HK-2 (cell line): ENCODE measurements around the gene TPK1.
"Not testable (repeated sequence)": the region's sequence is repeated elsewhere in the genome, so short reads cannot be mapped to it uniquely, and the experiment has no call there.

Experiments used
- DNase-seq: peaks from one replicate; pipeline ENCODE4 v3.0.0-alpha.2; 2018; ENCODE audit not compliant: unreplicated experiment

TPK1 gene

DNA sequence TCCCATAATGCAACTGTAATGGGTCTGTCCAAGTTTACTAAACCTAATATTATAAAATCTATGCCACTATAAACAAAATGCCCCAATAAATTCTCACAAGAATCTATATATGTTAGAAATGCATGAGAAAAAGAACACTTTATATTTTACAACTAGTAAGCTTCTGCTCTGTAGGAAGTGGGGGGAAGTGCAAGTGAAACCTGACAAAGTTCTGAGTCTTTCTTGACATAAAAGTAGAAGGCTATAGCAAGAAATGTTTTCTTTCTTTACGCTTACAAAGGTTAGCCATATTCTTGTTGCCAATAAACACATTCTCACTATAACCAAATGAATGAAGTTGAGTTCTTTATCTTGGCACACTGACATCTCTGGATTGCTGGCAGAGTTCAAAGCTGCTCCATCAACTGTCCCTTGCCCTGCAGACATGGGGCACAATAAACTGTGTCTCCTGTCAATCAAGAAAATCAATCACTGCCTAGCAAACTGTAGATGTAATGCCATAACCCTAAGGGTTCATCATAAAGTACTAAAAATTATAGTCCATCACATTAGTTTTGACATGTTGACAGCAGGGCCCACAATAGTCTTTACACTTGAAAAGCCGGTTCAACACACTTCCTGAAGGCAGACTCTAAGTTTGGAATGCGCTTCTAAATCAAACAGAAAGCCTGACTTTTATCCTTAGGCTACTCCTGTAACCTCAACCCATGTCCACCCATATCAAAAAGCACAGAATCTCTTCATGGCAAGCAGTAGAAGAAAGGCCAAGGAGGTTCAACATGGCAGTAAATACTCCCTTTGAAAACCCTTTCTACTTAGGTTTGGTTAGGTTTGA lies 58.6 kb downstream of the TPK1 start:
- DNase-seq, result no peak

DNA sequence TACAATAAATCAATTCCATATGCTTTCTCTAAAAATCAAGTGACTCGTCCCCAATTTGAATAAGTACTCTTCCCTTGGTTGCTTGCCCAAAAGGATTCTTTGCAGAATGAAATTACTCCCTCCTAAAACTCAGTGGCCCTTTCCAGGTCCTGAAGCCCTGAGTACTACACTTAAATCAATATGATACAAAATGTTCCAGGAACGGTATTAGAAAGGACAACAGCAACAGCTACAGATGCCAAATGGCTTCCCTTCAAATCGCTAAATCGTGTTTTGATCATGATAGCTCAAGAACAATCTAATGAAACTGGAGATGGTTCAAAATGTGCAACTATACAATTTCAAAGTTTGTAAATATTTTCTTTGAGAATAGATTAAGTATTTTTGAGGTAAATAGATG lies 59.4 kb downstream of the TPK1 start:
- DNase-seq, result no peak

- no peak for DNase-seq
Observed at GRCh38 chr7:144775749-144776148, 60.1 kb downstream of the TPK1 start.

GRCh38 chr7:144771927-144772326 lies 63.9 kb downstream of the TPK1 start:
- no peak for DNase-seq

DNA sequence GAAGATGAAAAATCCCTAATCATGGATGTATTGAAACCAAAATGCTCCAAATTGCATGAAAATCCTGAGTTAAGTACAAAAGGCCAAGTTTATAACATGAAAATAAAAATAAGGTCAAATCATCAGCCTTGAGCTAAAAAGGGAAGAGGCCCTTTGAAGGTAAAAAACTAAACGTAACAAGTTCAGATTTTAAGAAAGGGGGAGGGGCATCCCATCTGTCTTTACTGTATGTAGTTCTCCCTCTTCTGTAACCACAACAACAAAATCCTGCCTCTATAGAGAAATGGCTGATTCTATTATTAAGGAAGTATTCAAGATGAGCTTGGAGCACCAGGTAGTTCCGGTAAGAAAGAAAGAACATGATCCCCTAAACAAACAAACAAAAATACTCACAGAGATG lies 64.7 kb downstream of the TPK1 start:
- no peak for DNase-seq

- no peak for DNase-seq
Observed at GRCh38 chr7:144769352-144769751, 66.5 kb downstream of the TPK1 start.

GRCh38 chr7:144768633-144769032 lies 67.2 kb downstream of the TPK1 start:
- no peak for DNase-seq

DNA sequence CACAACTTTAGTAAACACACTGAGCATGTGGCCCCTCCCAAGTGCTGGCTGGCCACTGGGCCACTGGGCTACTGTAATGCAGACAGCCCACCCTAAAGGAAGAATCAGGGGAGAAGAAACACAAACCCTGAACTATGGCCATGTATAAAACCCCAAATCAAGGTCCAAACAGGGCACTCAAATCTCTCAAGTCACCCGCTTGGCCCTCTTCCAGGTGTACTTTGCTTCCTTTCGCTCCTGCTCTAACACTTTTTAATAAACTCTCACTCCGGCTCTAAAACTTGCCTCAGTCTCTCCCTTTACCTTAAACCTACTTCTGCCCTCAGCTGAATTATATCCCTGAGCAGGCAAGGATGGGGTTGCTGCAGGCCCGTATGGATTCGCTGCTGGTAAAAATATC lies 72.6 kb downstream of the TPK1 start:
- no peak for DNase-seq

DNA sequence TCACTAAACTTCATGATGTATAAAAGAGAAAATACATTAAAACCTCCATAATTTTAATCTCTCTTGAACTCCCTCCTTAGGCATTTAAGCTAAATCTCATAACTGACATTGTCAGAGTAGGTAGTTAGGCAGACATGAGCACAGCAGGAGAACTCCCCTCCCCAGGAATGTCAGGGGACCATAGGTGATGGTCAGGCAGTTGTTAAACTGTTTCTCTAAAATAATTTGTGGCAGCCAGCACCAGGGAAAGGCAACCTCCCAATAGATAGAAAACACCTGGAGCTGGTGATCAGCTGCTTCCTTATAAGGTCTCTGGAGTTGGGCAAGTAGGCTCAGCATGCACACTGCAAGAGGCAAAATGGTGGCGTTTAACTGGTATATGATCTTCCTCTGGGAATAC lies 73.0 kb downstream of the TPK1 start:
- no peak for DNase-seq

GRCh38 chr7:144761493-144761892 lies 74.4 kb downstream of the TPK1 start:
- no peak for DNase-seq

- DNase-seq, result no peak
Observed at GRCh38 chr7:144759653-144760052, 76.2 kb downstream of the TPK1 start.

DNA sequence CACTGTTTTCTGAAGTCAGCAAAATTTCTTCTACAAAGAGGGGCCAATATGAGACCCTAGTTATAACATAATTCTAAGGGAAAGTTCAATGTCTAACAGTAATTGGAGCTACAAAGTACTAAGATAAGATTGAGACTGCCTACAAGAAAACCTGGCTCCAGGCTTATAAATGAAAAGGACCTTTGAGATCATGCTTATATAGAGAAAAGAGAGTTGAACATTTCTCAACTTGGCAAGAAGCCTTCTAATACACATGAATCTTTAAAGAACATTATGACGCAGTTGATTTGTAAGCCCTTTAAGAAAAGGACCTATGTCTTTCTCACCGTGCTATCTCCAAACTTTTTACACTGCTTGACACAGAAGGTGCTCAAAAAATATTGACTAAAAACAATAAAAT lies 87.9 kb downstream of the TPK1 start:
- DNase-seq, result no peak

- DNase-seq, result no peak
Observed at GRCh38 chr7:144738708-144739314, 97.0 kb downstream of the TPK1 start.

DNA sequence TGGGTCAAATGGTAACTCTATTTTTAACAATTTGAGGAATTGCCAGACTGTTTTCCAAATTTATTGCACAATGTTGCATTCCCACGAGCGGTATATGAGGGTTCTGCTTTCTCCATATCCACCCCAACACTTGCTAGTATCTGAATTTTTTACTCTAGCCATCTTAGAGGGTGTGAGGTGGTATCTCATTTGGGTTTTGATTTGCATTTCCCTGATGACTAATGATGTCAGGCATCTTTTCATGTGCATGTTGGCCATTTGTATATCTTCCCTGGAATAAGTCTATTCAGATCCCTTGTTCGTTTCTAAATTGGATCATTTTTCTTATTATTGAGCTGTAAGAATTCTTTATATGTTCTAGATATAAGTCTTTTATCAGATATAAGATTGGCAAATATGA lies 97.7 kb downstream of the TPK1 start:
- DNase-seq, result no peak

- DNase-seq, result no peak
Observed at GRCh38 chr7:144736880-144737493, 98.9 kb downstream of the TPK1 start.

DNA sequence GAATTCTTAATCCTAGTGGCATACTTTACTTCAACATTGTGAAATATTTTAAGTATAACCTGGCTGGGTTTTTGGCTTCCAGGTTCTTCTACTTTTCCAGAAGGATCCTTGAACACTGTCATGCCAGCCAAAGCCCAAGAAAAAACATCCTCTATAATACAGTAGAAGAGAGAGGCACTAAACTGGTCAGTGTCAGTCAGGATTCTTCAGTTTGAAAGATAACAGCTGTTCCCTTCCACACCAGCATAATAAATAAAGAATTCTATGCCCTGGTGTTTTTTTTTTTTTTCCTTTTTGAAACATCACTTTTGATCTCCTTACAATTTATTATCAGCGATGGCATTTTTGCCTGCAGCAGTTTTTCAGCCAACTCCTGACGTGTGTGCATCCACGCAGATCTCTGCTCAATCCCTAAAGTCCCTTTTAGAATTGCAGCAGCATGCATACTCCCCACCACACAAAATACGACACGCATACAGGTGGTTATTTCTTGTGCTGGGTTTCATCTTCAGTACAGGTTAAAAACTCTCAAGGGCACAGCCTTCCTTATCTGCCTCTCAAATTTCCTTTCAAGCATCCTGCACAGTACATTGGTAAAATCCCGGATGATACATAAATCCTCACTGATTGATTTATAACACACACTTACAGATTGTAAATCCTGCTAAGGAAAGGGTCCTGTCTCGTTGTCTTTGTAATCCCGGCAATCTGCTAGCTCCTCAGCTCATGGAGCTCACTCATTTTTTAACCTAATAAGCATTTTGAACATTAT lies 100.2 kb downstream of the TPK1 start:
- no peak for DNase-seq

DNA sequence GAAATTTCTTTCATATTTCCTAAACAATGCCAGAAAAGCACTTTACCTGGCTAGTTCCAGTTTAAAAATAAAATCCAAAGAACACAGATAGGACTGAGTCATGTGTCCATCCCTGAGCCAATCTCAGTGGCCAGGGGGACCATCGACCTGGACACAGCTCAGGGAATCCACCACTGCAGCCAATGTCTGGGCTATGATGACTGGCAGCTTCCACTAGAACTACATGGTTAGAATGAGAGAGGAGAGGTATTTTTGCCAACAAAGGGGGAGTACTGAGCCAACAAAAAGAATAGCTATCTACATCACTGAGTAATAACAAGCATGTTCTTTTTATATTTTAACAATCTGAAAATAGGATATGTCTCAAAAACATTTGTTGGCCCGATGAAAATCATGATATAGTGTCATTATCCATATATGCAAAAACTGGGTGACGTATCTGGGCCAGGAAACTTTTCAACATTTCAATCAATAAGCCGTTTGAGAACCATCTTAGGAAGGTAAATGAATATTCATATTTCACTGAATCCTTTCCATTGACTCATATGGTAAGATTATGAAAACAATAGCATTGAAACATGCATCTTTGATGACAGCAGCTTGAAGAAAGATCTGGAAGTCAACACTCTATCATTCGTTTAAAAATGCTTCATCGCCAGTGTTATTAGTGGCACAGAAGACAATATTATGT lies 104.0 kb downstream of the TPK1 start:
- no peak for DNase-seq

DNA sequence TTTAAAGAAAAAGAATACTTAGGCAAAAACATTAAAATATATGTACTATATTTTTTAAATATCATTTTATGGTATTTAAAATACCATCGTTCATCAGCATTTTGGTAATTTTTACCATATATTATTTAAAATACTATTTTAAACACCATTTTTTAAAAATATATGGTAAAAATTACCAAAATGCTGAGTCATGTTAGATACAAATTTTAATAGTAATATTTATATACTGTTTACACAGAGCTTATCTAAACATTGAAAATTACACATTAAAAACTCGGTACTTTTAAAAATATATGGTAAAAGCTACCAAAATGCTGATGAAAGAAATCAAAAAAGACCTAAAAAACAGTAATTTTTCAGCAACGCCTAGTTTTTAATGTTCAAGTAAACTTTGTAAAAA lies 105.6 kb downstream of the TPK1 start:
- DNase-seq, result no peak

- no peak for DNase-seq
Observed at GRCh38 chr7:144729226-144729625, 106.6 kb downstream of the TPK1 start.

GRCh38 chr7:144728551-144728950 lies 107.3 kb downstream of the TPK1 start:
- DNase-seq, result no peak

DNA sequence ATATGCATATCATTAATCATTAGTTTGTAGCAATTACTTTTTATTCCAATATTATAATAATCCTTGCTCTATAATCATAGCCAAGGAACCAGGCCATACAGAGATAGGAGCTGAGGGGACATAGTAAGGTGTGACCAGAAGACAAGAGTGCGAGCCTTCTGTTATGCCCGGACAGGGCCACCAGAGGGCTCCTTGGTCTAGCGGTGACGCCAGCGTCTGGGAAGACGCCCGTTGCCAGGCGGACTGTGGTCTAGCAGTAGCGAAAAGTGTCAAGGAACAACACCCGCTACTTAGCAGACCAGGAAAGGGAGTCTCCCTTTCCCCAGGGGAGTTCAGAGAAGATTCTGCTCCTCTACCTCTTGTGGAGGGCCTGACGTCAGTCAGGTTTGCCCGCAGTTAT lies 109.0 kb downstream of the TPK1 start:
- not testable (repeated sequence) for DNase-seq

DNA sequence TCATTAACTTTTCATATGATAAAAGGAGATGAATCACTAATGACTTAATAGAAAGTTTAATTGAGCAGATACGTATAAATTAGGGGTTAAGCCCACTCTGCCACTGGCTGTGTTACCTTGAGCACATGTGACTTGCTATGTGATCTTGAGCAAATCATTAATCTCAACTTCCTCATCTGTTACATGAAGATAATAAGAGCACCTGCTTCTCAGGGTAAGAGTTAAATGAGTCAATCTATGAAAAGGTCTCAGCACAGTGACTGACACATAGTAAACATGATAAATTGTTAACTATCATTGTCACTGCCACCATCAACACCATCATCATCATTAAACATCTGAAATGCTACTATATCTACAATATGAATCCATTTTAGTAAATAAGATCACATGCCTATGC lies 110.8 kb downstream of the TPK1 start:
- no peak for DNase-seq
